K562 (cell line): ENCODE results near the gene CD46. TPM values are rescaled to one million over a fixed set of nuclear protein-coding genes. Genes with fewer than 3 reads are reported as not detected.
A peak's percentile ranks its signal among the peaks of the same experiment; 100 is the strongest.

Source experiments
- E2F3 ChIP-seq: fragments of 250-450 bp; sonication (Bioruptor Pico); IDR thresholded peaks from 2 replicates; pipeline ENCODE4 v1.4.0; 2020; ENCODE audit warnings: mild to moderate bottlenecking
- REST ChIP-seq, 2 experiments: fragments of 450-650 bp; formaldehyde crosslinking in 1 of 2; IDR thresholded peaks; 2 replicates each; pipeline versions ENCODE4 v1.4.0 to v1.6.1; 2014 to 2020; ENCODE audit warnings: mild to moderate bottlenecking in 2 of 2, borderline replicate concordance in 1 of 2, low read depth in 1 of 2
- RNF219 ChIP-seq: fragments of 250-450 bp; sonication (Bioruptor Pico); IDR thresholded peaks from 2 replicates; pipeline ENCODE4 v1.5.0; 2022; ENCODE audit warnings: mild to moderate bottlenecking
- SMAD4 ChIP-seq: fragments of 250-450 bp; sonication (Bioruptor Pico); conservative IDR thresholded peaks from 2 replicates; pipeline ENCODE4 v1.8.0; 2021; ENCODE audit warnings: inconsistent platforms, mild to moderate bottlenecking, moderate library complexity
- ZBTB11 ChIP-seq, 3 experiments: fragments of 200-800 bp in 1 of 3; fragments of 250-450 bp in 1 of 3; fragments of 450-650 bp in 1 of 3; sonication (Bioruptor Pico) in 1 of 3; sonication (Bioruptor generic) in 1 of 3; formaldehyde crosslinking in 1 of 3; IDR thresholded peaks; 2 replicates each; pipeline versions ENCODE4 v1.6.1 to v1.8.0; 2016 to 2022; ENCODE audit warnings: mild to moderate bottlenecking in 2 of 3, missing genetic modification characterization in 2 of 3, missing compliant biosample characterization in 1 of 3, moderate library complexity in 1 of 3
- ZNF584 ChIP-seq: fragments of 200-800 bp; sonication (Bioruptor generic); IDR thresholded peaks from 2 replicates; pipeline ENCODE4 v1.6.1; 2016; ENCODE audit warnings: low read depth, mild to moderate bottlenecking, missing genetic modification characterization, missing compliant biosample characterization
- polyA plus RNA-seq, 8 experiments: library from polyadenylated mRNA; depleted of rRNA in 4 of 8; stranded (reverse) in 5 of 8; unstranded in 3 of 8; fragments of >200 nt; fragmentation: Nextera tagmentation in 2 of 8; fragmentation: Illumina TruSeq in 1 of 8; extraction: Ambion mirVana in 2 of 8; extraction: Trizol in 1 of 8; gene quantifications; 2 replicates each; pipeline versions ENCODE4 v1.2.1 to v1.2.3, GENCODE V29; 2011 to 2014; ENCODE audit warnings: inconsistent platforms in 1 of 8, missing spikeins in 1 of 8
- total RNA-seq, 7 experiments: library from RNA; depleted of rRNA in 6 of 7; stranded (reverse); fragments of >200 nt in 6 of 7; fragmentation: Illumina TruSeq in 2 of 7; extraction: Trizol in 2 of 7; gene quantifications; 2 replicates each; pipeline versions ENCODE4 v1.2.1 to v1.2.3, GENCODE V29; 2011 to 2021; ENCODE audit warnings: low replicate concordance in 1 of 7

The CD46 gene
- total and polyA plus RNA-seq, 9 of the 15 experiments (the other 6 are each of a cell fraction or from before 2014, with no cell fraction given), result 87.9 to 374 (median 156) TPM

GRCh38 chr1:207831517-207832327 is 79.9 kb downstream of the CD46 start (continued):
- TF ChIP-seq ZBTB11 (CRISPR knock-in tag; IDR thresholded peaks at IDR 0.05), result 0 out of 6 replicates have a peak, but pooled peaks of 1 of the 3 experiments have one; percentile 36
- TF ChIP-seq ZNF584 (CRISPR knock-in tag), result 0 out of 2 replicates have a peak, but pooled peaks have one; percentile 57
- TF ChIP-seq RNF219 (CRISPR knock-in tag), result no peak
- TF ChIP-seq REST (IDR thresholded peaks at IDR 0.05; ENCODE audit: borderline replicate concordance), result 0 out of 2 replicates have a peak, but pooled peaks have one; percentile 6
- TF ChIP-seq REST (CRISPR knock-in tag; IDR thresholded peaks at IDR 0.05; ENCODE audit: low read depth), result no peak
- TF ChIP-seq E2F3 (CRISPR knock-in tag), result peak; percentile 52; the same call in 1 of the 2 replicates
- TF ChIP-seq SMAD4, result peak; percentile 42; the same call in 1 of the 2 replicates
